ENCODE measurements around the gene SLC35F5. TPM values are rescaled to one million over a fixed set of nuclear protein-coding genes. Genes with fewer than 3 reads are reported as not detected.

SLC35F5 gene
- total and polyA plus RNA-seq, 4 donors, result 15.3 to 70.8 (median 44.6) TPM

GRCh38 chr2:113780472-113780871 is 24.0 kb upstream of the SLC35F5 start:
- no peaks in the 10 kb centered on the region for H3K36me3 ChIP-seq (ENCODE audit: control insufficient read depth in 4 of 4, insufficient read depth in 3 of 4, low read depth in 1 of 4, low read length in 3 of 4)
- no peak for TF ChIP-seq TAF1 (conservative IDR thresholded peaks at IDR 0.05)
- TF ChIP-seq REST (IDR thresholded peaks at IDR 0.05), result no peak
- TF ChIP-seq JUND (IDR thresholded peaks at IDR 0.05), result no peak
- no peak for TF ChIP-seq FOXA1 (IDR thresholded peaks at IDR 0.05)
- no peak for TF ChIP-seq RXRA (IDR thresholded peaks at IDR 0.05)
- TF ChIP-seq, protein P1, sequence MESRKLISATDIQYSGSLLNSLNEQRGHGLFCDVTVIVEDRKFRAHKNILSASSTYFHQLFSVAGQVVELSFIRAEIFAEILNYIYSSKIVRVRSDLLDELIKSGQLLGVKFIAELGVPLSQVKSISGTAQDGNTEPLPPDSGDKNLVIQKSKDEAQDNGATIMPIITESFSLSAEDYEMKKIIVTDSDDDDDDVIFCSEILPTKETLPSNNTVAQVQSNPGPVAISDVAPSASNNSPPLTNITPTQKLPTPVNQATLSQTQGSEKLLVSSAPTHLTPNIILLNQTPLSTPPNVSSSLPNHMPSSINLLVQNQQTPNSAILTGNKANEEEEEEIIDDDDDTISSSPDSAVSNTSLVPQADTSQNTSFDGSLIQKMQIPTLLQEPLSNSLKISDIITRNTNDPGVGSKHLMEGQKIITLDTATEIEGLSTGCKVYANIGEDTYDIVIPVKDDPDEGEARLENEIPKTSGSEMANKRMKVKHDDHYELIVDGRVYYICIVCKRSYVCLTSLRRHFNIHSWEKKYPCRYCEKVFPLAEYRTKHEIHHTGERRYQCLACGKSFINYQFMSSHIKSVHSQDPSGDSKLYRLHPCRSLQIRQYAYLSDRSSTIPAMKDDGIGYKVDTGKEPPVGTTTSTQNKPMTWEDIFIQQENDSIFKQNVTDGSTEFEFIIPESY (IDR thresholded peaks at IDR 0.05), result no peak
- TF ChIP-seq, protein P2, sequence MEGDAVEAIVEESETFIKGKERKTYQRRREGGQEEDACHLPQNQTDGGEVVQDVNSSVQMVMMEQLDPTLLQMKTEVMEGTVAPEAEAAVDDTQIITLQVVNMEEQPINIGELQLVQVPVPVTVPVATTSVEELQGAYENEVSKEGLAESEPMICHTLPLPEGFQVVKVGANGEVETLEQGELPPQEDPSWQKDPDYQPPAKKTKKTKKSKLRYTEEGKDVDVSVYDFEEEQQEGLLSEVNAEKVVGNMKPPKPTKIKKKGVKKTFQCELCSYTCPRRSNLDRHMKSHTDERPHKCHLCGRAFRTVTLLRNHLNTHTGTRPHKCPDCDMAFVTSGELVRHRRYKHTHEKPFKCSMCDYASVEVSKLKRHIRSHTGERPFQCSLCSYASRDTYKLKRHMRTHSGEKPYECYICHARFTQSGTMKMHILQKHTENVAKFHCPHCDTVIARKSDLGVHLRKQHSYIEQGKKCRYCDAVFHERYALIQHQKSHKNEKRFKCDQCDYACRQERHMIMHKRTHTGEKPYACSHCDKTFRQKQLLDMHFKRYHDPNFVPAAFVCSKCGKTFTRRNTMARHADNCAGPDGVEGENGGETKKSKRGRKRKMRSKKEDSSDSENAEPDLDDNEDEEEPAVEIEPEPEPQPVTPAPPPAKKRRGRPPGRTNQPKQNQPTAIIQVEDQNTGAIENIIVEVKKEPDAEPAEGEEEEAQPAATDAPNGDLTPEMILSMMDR (IDR thresholded peaks at IDR 0.05; ENCODE audit: low read depth, low read length, missing input control), result no peak
- DNase-seq (ENCODE audit: low spot score), result no peak
- H3K27me3 ChIP-seq (ENCODE audit: control insufficient read depth in 4 of 4, insufficient read depth in 4 of 4, low read length in 3 of 4), result no peaks in the 10 kb centered on the region
- H3K4me3 ChIP-seq (ENCODE audit: low read depth in 1 of 3, low read length in 3 of 3), result no peak overlapping the region
- peaks cover 0 to 4% (median 0%) of the 10 kb centered on the region in 4 donors for H3K4me1 ChIP-seq (ENCODE audit: control insufficient read depth in 4 of 4, insufficient read depth in 4 of 4, low read length in 3 of 4)
- no peaks in the 10 kb centered on the region for H3K9me3 ChIP-seq (ENCODE audit: control insufficient read depth in 4 of 4, low read length in 3 of 4)
- H3K27ac ChIP-seq (ENCODE audit: low read depth in 1 of 2, low read length in 2 of 2), result no peak overlapping the region
- H3K9ac ChIP-seq (ENCODE audit: low read depth in 1 of 2, low read length in 2 of 2), result no peak overlapping the region
- WGBS, result 48% methylated on average over 5 of the region's 5 CpGs

DNA sequence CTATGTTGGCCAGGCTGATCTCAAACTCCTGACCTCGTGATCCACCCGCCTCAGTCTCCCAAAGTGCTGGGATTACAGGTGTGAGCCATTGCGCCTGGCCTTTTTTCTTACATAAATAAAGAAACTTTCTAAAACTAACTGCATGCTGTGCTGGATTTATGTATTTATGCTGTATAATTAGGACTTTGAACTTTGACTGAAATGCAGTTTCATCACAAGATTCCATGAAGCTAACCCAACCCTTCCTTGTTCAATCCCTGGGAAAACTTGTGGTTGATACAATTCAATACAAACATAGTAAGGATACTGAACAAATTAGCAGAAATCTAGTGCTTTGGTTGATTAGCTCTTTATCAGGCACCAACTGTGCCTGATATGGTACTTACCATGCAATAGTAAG is 20.9 kb upstream of the SLC35F5 start:
- no peak overlapping the region for H3K9ac ChIP-seq (ENCODE audit: low read depth in 1 of 2, low read length in 2 of 2)
- no peaks in the 10 kb centered on the region for H3K27me3 ChIP-seq (ENCODE audit: control insufficient read depth in 4 of 4, insufficient read depth in 4 of 4, low read length in 3 of 4)
- 84% methylated on average over 3 of the region's 3 CpGs for WGBS
- H3K4me3 ChIP-seq (ENCODE audit: low read depth in 1 of 3, low read length in 3 of 3), result no peak overlapping the region
- H3K4me1 ChIP-seq (ENCODE audit: control insufficient read depth in 4 of 4, insufficient read depth in 4 of 4, low read length in 3 of 4), result no peaks in the 10 kb centered on the region
- DNase-seq (ENCODE audit: low spot score), result no peak
- no peak overlapping the region for H3K27ac ChIP-seq (ENCODE audit: low read depth in 1 of 2, low read length in 2 of 2)
- no peaks in the 10 kb centered on the region for H3K9me3 ChIP-seq (ENCODE audit: control insufficient read depth in 4 of 4, low read length in 3 of 4)
- no peaks in the 10 kb centered on the region for H3K36me3 ChIP-seq (ENCODE audit: control insufficient read depth in 4 of 4, insufficient read depth in 3 of 4, low read depth in 1 of 4, low read length in 3 of 4)
- TF ChIP-seq HNF4G (IDR thresholded peaks at IDR 0.05), result no peak
- TF ChIP-seq RAD21 (IDR thresholded peaks at IDR 0.05), result no peak
- no peak for TF ChIP-seq REST (IDR thresholded peaks at IDR 0.05)
- no peak for TF ChIP-seq YY1 (IDR thresholded peaks at IDR 0.05)
- TF ChIP-seq GABPA (IDR thresholded peaks at IDR 0.05 in 1 of 2, conservative IDR thresholded peaks at IDR 0.05 in 1 of 2), result no peak
- no peak for TF ChIP-seq EGR1 (IDR thresholded peaks at IDR 0.05; ENCODE audit: low read depth in 2 of 2)
- no peak for TF ChIP-seq ATF3 (IDR thresholded peaks at IDR 0.05)
- TF ChIP-seq TAF1 (conservative IDR thresholded peaks at IDR 0.05), result no peak
- TF ChIP-seq, protein P3, sequence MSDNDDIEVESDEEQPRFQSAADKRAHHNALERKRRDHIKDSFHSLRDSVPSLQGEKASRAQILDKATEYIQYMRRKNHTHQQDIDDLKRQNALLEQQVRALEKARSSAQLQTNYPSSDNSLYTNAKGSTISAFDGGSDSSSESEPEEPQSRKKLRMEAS (IDR thresholded peaks at IDR 0.05), result no peak
- TF ChIP-seq, protein P2 (IDR thresholded peaks at IDR 0.05; ENCODE audit: low read depth, low read length, missing input control), result no peak
- TF ChIP-seq, protein P1 (IDR thresholded peaks at IDR 0.05), result no peak
- no peak for TF ChIP-seq FOXA1 (IDR thresholded peaks at IDR 0.05)
- TF ChIP-seq SP1 (IDR thresholded peaks at IDR 0.05), result no peak

All from liver (tissue), 9 donors.